Measurements from ENCODE around the gene RGPD8. TPM values are rescaled to one million over a fixed set of nuclear protein-coding genes. Genes with fewer than 3 reads are reported as not detected.
A peak's percentile ranks its signal among the peaks of the same experiment; 100 is the strongest.

RGPD8 gene
- total and polyA plus RNA-seq, 2 of the 13 experiments (the other 11 are each of a cell fraction or from before 2014, with no cell fraction given): 2.3 to 12.8 TPM

- TF ChIP-seq ZNF292 (CRISPR knock-in tag; IDR thresholded peaks at IDR 0.05; ENCODE audit: borderline replicate concordance, low read depth) (peak; percentile 92; the same call in 1 of the 2 replicates), CCDC6 (CRISPR knock-in tag; IDR thresholded peaks at IDR 0.05) (peak; percentile 46; the same call in 1 of the 2 replicates), PATZ1 (CRISPR knock-in tag; IDR thresholded peaks at IDR 0.05) (peak; percentile 37; the same call in 1 of the 2 replicates), ZNF549 (CRISPR knock-in tag; IDR thresholded peaks at IDR 0.05) (no peak), KDM6A (CRISPR knock-in tag; IDR thresholded peaks at IDR 0.05; ENCODE audit: low read depth) (no peak), TFDP1 (CRISPR knock-in tag; IDR thresholded peaks at IDR 0.05; ENCODE audit: borderline replicate concordance) (peak; percentile 61; the same call in 1 of the 2 replicates), ARNT2 (CRISPR knock-in tag; IDR thresholded peaks at IDR 0.05; ENCODE audit: low read depth) (peak; percentile 22; the same call in 1 of the 2 replicates), THYN1 (CRISPR knock-in tag; IDR thresholded peaks at IDR 0.05; ENCODE audit: borderline replicate concordance, low read depth) (no peak), HNF1A (IDR thresholded peaks at IDR 0.05; ENCODE audit: low read depth) (no peak), HNF1A (CRISPR knock-in tag; IDR thresholded peaks at IDR 0.05; ENCODE audit: borderline replicate concordance) (peak; percentile 37; the same call in 1 of the 2 replicates), ZNF24 (IDR thresholded peaks at IDR 0.05) (no peak), ZNF407 (CRISPR knock-in tag; IDR thresholded peaks at IDR 0.05; ENCODE audit: not compliant biosample characterization) (no peak)
These were observed 47.6 kb upstream of the RGPD8 start (continued) for GRCh38 chr2:112481050-112481527.

All from HepG2 (cell line).